Keratinocyte (primary cell): Measurements from ENCODE around the gene DNAH12. TPM values are rescaled to one million over a fixed set of nuclear protein-coding genes. Genes with fewer than 3 reads are reported as not detected.

ENCODE experiments used
- DNase-seq: peaks from one replicate; pipeline ENCODE4 v3.0.0-alpha.2; 2011; ENCODE audit warnings: low read depth, missing footprints, low spot score
- FAIRE-seq: peaks from 2 replicates; lab custom pipeline; 2011; peaks lifted over from hg19 to GRCh38; lab: Jason Lieb, UNC
- H2AFZ ChIP-seq: 2 replicates; pipeline ENCODE4 v1.6.0; 2012; ENCODE audit warnings: low read length, control low read depth, inconsistent platforms; ENCODE audit not compliant: control insufficient read depth
- H3K27ac ChIP-seq: 2 replicates; pipeline ENCODE4 v1.5.1; 2011; ENCODE audit warnings: low read length; ENCODE audit not compliant: control insufficient read depth, insufficient read depth
- H3K27me3 ChIP-seq: 3 replicates; pipeline ENCODE4 v1.6.0; 2011; ENCODE audit warnings: low read length; ENCODE audit not compliant: control insufficient read depth, insufficient read depth; ENCODE audit errors: extremely low read depth
- H3K36me3 ChIP-seq, 2 experiments: 2 replicates in 1 of 2; 3 replicates in 1 of 2; pipeline ENCODE4 v1.5.1; 2011; ENCODE audit warnings: low read length in 2 of 2, mild to moderate bottlenecking in 1 of 2; ENCODE audit not compliant: control insufficient read depth in 2 of 2, insufficient read depth in 2 of 2; ENCODE audit errors: extremely low read depth in 1 of 2
- H3K4me1 ChIP-seq: 3 replicates; pipeline ENCODE4 v1.5.1; 2011; ENCODE audit warnings: low read length; ENCODE audit not compliant: control insufficient read depth, insufficient read depth; ENCODE audit errors: extremely low read depth
- H3K4me2 ChIP-seq: 3 replicates; pipeline ENCODE4 v1.6.0; 2011; ENCODE audit warnings: low read depth, low read length; ENCODE audit not compliant: control insufficient read depth, insufficient read depth; ENCODE audit errors: extremely low read depth
- H3K4me3 ChIP-seq, 3 experiments: fragments of 200-600 bp in 1 of 3; sonication (generic) in 1 of 3; 2 replicates in 2 of 3; 3 replicates in 1 of 3; pipeline ENCODE4 v1.5.1; 2011 to 2016; ENCODE audit warnings: low read length in 3 of 3, mild to moderate bottlenecking in 3 of 3, control low read depth in 2 of 3, inconsistent platforms in 1 of 3, low read depth in 1 of 3, mixed read lengths in 1 of 3, mixed run types in 1 of 3, moderate library complexity in 1 of 3; ENCODE audit not compliant: control insufficient read depth in 2 of 3, insufficient read depth in 2 of 3; ENCODE audit errors: extremely low read depth in 1 of 3
- H3K79me2 ChIP-seq: 2 replicates; pipeline ENCODE4 v1.6.0; 2012; ENCODE audit warnings: low read length; ENCODE audit not compliant: control insufficient read depth, insufficient read depth
- H3K9ac ChIP-seq: 3 replicates; pipeline ENCODE4 v1.6.0; 2011; ENCODE audit warnings: low read length; ENCODE audit not compliant: control insufficient read depth, insufficient read depth; ENCODE audit errors: extremely low read depth
- H3K9me1 ChIP-seq: 3 replicates; pipeline ENCODE4 v1.6.0; 2011; ENCODE audit warnings: low read length; ENCODE audit not compliant: control insufficient read depth, insufficient read depth; ENCODE audit errors: extremely low read depth
- H3K9me3 ChIP-seq: 2 replicates; pipeline ENCODE4 v1.5.1; 2012; ENCODE audit warnings: low read depth, low read length; ENCODE audit not compliant: control insufficient read depth
- H4K20me1 ChIP-seq: 3 replicates; pipeline ENCODE4 v1.6.0; 2011; ENCODE audit warnings: low read length; ENCODE audit not compliant: control insufficient read depth, insufficient read depth; ENCODE audit errors: extremely low read depth
- EZH2 ChIP-seq: IDR thresholded peaks from one replicate; pipeline ENCODE4 v1.6.1; 2012; ENCODE audit warnings: inconsistent platforms, mild to moderate bottlenecking, low read length, moderate library complexity
- dilution Hi-C: fragments of 300-500 bp; cut with MboI; formaldehyde crosslinking; loops from one replicate; pipeline ENCODE4 v1.7.0; 2020; ENCODE audit warnings: low sequenced_read_pairs; ENCODE audit not compliant: extremely low pct_ligation_motif_present
- polyA plus RNA-seq, 5 experiments: library from polyadenylated mRNA; depleted of rRNA in 3 of 5; stranded (reverse) in 3 of 5; stranded (forward) in 1 of 5; unstranded in 1 of 5; fragments of >200 nt; gene quantifications; 1 replicate in 1 of 5; 2 replicates in 3 of 5; 3 replicates in 1 of 5; pipeline versions ENCODE4 v1.2.1 to v1.2.3, GENCODE V29; 2011 to 2012; ENCODE audit warnings: missing spikeins in 2 of 5, low read depth in 1 of 5, low replicate concordance in 1 of 5
- TF ChIP-seq, protein P1 (sequence below), 3 experiments: IDR thresholded peaks in 1 of 3; conservative IDR thresholded peaks in 1 of 3; optimal IDR thresholded peaks in 1 of 3; 2 replicates in 2 of 3; 3 replicates in 1 of 3; pipeline versions ENCODE3 to v1.5.1; 2011; ENCODE audit warnings: low read length in 3 of 3, mild to moderate bottlenecking in 3 of 3, moderate library complexity in 2 of 3, control low read depth in 1 of 3, inconsistent platforms in 1 of 3; ENCODE audit not compliant: insufficient read depth in 2 of 3; ENCODE audit errors: extremely low read depth in 1 of 3

Gene DNAH12
- polyA plus RNA-seq, 1 donor (not counting 4 experiments of a cell fraction or from before 2014, with no cell fraction given) = not detected

DNA sequence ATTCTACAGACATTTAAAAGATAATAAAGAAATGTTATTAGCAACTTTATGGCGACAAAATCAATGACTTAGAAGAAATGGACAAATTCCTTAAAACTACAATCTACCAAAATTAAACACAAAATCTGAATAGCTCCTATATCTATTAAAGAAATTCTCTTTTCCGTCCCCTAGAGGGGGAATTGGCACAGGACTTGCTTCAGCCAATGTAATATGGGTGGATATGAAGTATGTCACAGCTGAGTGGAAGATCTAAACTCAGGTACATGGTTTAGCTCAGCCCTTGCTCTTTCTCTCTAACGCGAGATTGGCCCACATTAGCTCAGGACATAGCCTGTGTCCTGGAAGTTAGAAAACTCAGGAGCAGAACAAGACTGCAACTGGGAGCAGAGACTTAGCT lies 79.3 kb downstream of the DNAH12 start:
- TF ChIP-seq, protein P1, sequence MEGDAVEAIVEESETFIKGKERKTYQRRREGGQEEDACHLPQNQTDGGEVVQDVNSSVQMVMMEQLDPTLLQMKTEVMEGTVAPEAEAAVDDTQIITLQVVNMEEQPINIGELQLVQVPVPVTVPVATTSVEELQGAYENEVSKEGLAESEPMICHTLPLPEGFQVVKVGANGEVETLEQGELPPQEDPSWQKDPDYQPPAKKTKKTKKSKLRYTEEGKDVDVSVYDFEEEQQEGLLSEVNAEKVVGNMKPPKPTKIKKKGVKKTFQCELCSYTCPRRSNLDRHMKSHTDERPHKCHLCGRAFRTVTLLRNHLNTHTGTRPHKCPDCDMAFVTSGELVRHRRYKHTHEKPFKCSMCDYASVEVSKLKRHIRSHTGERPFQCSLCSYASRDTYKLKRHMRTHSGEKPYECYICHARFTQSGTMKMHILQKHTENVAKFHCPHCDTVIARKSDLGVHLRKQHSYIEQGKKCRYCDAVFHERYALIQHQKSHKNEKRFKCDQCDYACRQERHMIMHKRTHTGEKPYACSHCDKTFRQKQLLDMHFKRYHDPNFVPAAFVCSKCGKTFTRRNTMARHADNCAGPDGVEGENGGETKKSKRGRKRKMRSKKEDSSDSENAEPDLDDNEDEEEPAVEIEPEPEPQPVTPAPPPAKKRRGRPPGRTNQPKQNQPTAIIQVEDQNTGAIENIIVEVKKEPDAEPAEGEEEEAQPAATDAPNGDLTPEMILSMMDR (optimal IDR thresholded peaks at IDR 0.05 in 1 of 3, IDR thresholded peaks at IDR 0.05 in 1 of 3, conservative IDR thresholded peaks at IDR 0.05 in 1 of 3; ENCODE audit: extremely low read depth in 1 of 3, insufficient read depth in 2 of 3, low read length in 3 of 3) = no peak
- no peak for TF ChIP-seq EZH2

GRCh38 chr3:57464011-57464410 lies 80.1 kb downstream of the DNAH12 start:
- no peaks in the 10 kb centered on the region for H3K27me3 ChIP-seq
- H2AFZ ChIP-seq = no peak overlapping the region
- H3K36me3 ChIP-seq = no peaks in the 10 kb centered on the region
- H3K4me2 ChIP-seq = no peak overlapping the region
- FAIRE-seq = no peak
- no peaks in the 10 kb centered on the region for H3K9me1 ChIP-seq
- no peaks in the 10 kb centered on the region for H3K79me2 ChIP-seq
- no peaks in the 10 kb centered on the region for H3K9me3 ChIP-seq
- no peak overlapping the region for H3K9ac ChIP-seq
- peaks cover 3% of the 10 kb centered on the region for H3K4me1 ChIP-seq
- H3K27ac ChIP-seq = no peak overlapping the region
- H4K20me1 ChIP-seq = no peaks in the 10 kb centered on the region
- no peak for DNase-seq
- H3K4me3 ChIP-seq = no peak overlapping the region
- TF ChIP-seq EZH2 = no peak
- dilution Hi-C loops = no loop called here

More for the DNA sequence above, 79.3 kb downstream of the DNAH12 start:
- H3K36me3 ChIP-seq = no peaks in the 10 kb centered on the region
- peaks cover 3% of the 10 kb centered on the region for H3K4me1 ChIP-seq
- H3K4me3 ChIP-seq = no peak overlapping the region
- H3K27ac ChIP-seq = no peak overlapping the region
- DNase-seq = no peak
- H3K9ac ChIP-seq = no peak overlapping the region
- no peak overlapping the region for H3K4me2 ChIP-seq
- no peaks in the 10 kb centered on the region for H3K9me3 ChIP-seq
- no peaks in the 10 kb centered on the region for H3K27me3 ChIP-seq
- dilution Hi-C loops = no loop called here
- H3K79me2 ChIP-seq = no peaks in the 10 kb centered on the region
- H4K20me1 ChIP-seq = no peaks in the 10 kb centered on the region
- no peak overlapping the region for H2AFZ ChIP-seq
- no peak for FAIRE-seq
- no peaks in the 10 kb centered on the region for H3K9me1 ChIP-seq
